CD8-positive, alpha-beta memory T cell (primary cell): ENCODE measurements around the gene TSPAN9. TPM values are rescaled to one million over a fixed set of nuclear protein-coding genes. Genes with fewer than 3 reads are reported as not detected.

Experiments used
- CTCF ChIA-PET: fragments of 350-600 bp; sonication (Branson Sonifier 250); formaldehyde crosslinking; loops from one replicate; lab custom pipeline; 2021; ENCODE audit warnings: antibody characterized with exemption; lab: Charles Lee
- POLR2A ChIA-PET: fragments of 350-600 bp; sonication (Branson Sonifier 250); formaldehyde crosslinking; loops from one replicate; lab custom pipeline; 2021; ENCODE audit warnings: antibody characterized with exemption; lab: Charles Lee
- DNase-seq, 5 donors: peaks; one replicate each; pipeline versions ENCODE4 v3.0.0 to v3.0.0-alpha.2; 2020 to 2022; ENCODE audit warnings: mixed read lengths in 1 of 5
- H3K27ac ChIP-seq: one replicate; pipeline ENCODE4 v1.7.0; 2013; ENCODE audit warnings: low read depth, mild to moderate bottlenecking, low read length, moderate library complexity
- H3K27me3 ChIP-seq: 2 replicates; pipeline ENCODE4 v1.7.0; 2013; ENCODE audit warnings: low read length, mild to moderate bottlenecking; ENCODE audit not compliant: insufficient read depth, poor library complexity, severe bottlenecking
- H3K36me3 ChIP-seq: 2 replicates; pipeline ENCODE4 v1.7.0; 2013; ENCODE audit warnings: mild to moderate bottlenecking, low read length, moderate library complexity; ENCODE audit not compliant: insufficient read depth
- H3K4me1 ChIP-seq: 2 replicates; pipeline ENCODE4 v1.7.0; 2013; ENCODE audit warnings: mild to moderate bottlenecking, low read length, moderate library complexity; ENCODE audit not compliant: insufficient read depth
- H3K4me3 ChIP-seq: 2 replicates; pipeline ENCODE4 v1.7.0; 2013; ENCODE audit warnings: mild to moderate bottlenecking, low read length
- H3K9me3 ChIP-seq: 2 replicates; pipeline ENCODE4 v1.7.0; 2013; ENCODE audit warnings: mild to moderate bottlenecking, low read length
- H3K27ac Mint-ChIP-seq, 8 donors: one replicate each; pipeline ENCODE4 v1.8.0; 2020 to 2021; ENCODE audit warnings: mixed read lengths in 8 of 8, mild to moderate bottlenecking in 6 of 8, inconsistent platforms in 3 of 8, moderate library complexity in 3 of 8
- H3K27me3 Mint-ChIP-seq, 2 donors: one replicate each; pipeline ENCODE4 v1.8.0; 2020 to 2021; ENCODE audit warnings: mixed read lengths in 2 of 2, mild to moderate bottlenecking in 1 of 2, moderate library complexity in 1 of 2
- H3K36me3 Mint-ChIP-seq, 3 donors: one replicate each; pipeline ENCODE4 v1.8.0; 2020 to 2021; ENCODE audit warnings: mixed read lengths in 3 of 3, inconsistent platforms in 1 of 3, mild to moderate bottlenecking in 1 of 3
- H3K4me1 Mint-ChIP-seq, 3 donors: one replicate each; pipeline ENCODE4 v1.8.0; 2020 to 2021; ENCODE audit warnings: mixed read lengths in 3 of 3, inconsistent platforms in 1 of 3, mild to moderate bottlenecking in 1 of 3
- H3K4me3 Mint-ChIP-seq, 7 donors: one replicate each; pipeline ENCODE4 v1.8.0; 2020 to 2021; ENCODE audit warnings: mixed read lengths in 7 of 7, mild to moderate bottlenecking in 6 of 7, moderate library complexity in 4 of 7, inconsistent platforms in 2 of 7
- H3K9me3 Mint-ChIP-seq, 5 donors: one replicate each; pipeline ENCODE4 v1.8.0; 2020 to 2022; ENCODE audit warnings: mixed read lengths in 5 of 5, mild to moderate bottlenecking in 3 of 5, moderate library complexity in 2 of 5, inconsistent platforms in 1 of 5
- polyA plus RNA-seq: library from polyadenylated mRNA; unstranded; fragments of 300-500 nt; fragmentation: Illumina TruSeq; gene quantifications from one replicate; pipeline ENCODE4 v1.2.3, GENCODE V29; 2021
- total RNA-seq, 2 experiments: library from RNA; stranded (reverse); gene quantifications; one replicate each; pipeline ENCODE4 v1.2.3, GENCODE V29; 2021

TSPAN9 gene
- total and polyA plus RNA-seq, 3 experiments from 2014 or later, result 0.33 to 0.79 TPM; not detected in 1

DNA sequence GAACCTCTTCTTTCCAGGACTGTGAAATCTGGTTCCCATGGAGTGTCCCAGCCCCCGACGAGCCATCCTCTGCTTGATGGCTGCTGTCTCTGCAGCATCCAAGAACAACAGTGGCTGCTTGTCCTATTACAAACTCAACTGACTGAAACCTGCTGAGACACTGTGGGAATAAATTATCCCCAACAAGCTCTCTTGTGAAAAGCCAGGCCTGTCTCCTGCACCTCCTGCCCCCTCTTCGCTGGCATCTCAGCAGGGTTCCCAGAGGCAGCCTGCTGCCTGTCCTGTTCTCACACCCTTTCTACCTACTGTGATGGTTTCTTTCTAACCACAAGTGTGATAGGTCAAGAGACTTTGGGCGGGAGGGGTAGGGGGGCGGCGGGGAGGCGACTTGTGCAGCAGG, 180.2 kb downstream of the TSPAN9 start:
- POLR2A ChIA-PET, result no interaction called here
- no peaks in the 10 kb centered on the region for H3K4me1 Mint-ChIP-seq
- Histone ChIP-seq H3K27me3 (no peaks in the 10 kb centered on the region), H3K9me3 (no peaks in the 10 kb centered on the region), H3K4me3 (no peak overlapping the region), H3K4me1 (no peaks in the 10 kb centered on the region), H3K36me3 (no peaks in the 10 kb centered on the region), H3K27ac (no peak overlapping the region)
- H3K4me3 Mint-ChIP-seq, result no peak overlapping the region
- H3K36me3 Mint-ChIP-seq, result no peaks in the 10 kb centered on the region
- H3K27me3 Mint-ChIP-seq, result peaks cover 3 to 5% of the 10 kb centered on the region in 2 donors
- H3K27ac Mint-ChIP-seq, result no peak overlapping the region
- no peak for DNase-seq
- no peaks in the 10 kb centered on the region for H3K9me3 Mint-ChIP-seq
- CTCF ChIA-PET, result no interaction called here

DNA sequence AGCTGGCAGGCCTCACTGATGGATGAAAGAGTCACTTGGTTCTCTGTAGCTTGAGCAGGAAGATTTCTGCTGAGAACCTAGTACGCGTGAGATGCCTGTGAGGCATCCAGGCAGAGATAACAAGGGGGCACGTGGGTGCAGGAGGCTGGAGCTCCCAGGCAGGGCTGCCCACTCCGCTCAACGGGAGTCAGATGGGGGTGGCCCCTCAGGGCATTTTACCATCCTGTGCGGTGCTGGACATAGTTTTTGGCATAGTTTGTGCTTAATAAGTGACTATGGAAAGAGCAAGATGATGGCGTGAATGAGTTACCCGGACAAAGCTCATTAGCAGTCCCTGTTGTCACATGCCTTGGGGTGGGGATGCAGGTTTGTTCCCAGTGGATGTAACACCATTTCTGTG, 182.8 kb downstream of the TSPAN9 start:
- no peak overlapping the region for H3K27ac ChIP-seq
- H3K4me1 ChIP-seq, result no peaks in the 10 kb centered on the region
- ChIA-PET CTCF (no interaction called here), POLR2A (no interaction called here)
- H3K4me1 Mint-ChIP-seq, result no peaks in the 10 kb centered on the region
- H3K27me3 Mint-ChIP-seq, result peaks cover 3 to 5% of the 10 kb centered on the region in 2 donors
- no peaks in the 10 kb centered on the region for H3K27me3 ChIP-seq
- no peak overlapping the region for H3K27ac Mint-ChIP-seq
- DNase-seq, result no peak
- no peaks in the 10 kb centered on the region for H3K36me3 ChIP-seq
- H3K4me3 ChIP-seq, result no peak overlapping the region
- H3K9me3 ChIP-seq, result no peaks in the 10 kb centered on the region
- no peaks in the 10 kb centered on the region for H3K36me3 Mint-ChIP-seq
- H3K4me3 Mint-ChIP-seq, result no peak overlapping the region
- no peaks in the 10 kb centered on the region for H3K9me3 Mint-ChIP-seq

DNA sequence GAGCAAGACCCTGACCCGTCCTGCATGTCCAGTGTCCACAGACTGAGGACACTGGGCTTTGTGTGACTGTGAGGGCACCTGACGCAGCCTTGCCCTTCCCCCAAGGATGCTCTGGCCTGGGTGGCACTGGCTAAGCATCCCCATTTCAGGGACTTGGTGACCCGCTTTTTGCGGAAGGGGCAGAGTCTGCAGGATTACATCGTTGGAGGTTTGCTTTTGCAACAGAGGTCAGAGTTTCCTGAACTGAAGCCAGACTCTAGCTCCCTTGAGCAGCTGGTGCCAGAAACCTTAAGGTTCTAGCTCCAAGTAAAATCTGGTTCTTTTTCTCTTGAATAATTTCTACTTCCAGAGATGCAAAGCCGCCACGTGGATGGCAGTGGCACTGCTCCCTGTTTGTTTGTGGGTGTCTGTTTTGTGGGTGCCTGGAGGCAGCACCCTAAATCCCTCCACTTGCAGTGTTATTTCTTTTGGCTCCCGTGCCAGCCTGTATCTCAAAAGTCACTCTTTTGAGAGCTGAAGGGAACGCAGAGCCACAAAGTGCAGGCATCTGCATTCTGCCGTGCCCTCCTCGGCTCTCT, 184.7 kb downstream of the TSPAN9 start:
- no peaks in the 10 kb centered on the region for H3K36me3 ChIP-seq
- no peaks in the 10 kb centered on the region for H3K27me3 ChIP-seq
- Mint-ChIP-seq H3K27me3 (peaks cover 1 to 5% of the 10 kb centered on the region in 2 donors), H3K36me3 (no peaks in the 10 kb centered on the region), H3K4me1 (no peaks in the 10 kb centered on the region), H3K27ac (no peak overlapping the region), H3K9me3 (no peaks in the 10 kb centered on the region), H3K4me3 (no peak overlapping the region)
- no peaks in the 10 kb centered on the region for H3K9me3 ChIP-seq
- DNase-seq, result no peak
- CTCF ChIA-PET, result interaction anchor here (1.2 kb wide), 1 partner anchor 14 kb away, joined by 5 read pairs; no protein-coding TSS in a partner anchor
- H3K4me3 ChIP-seq, result no peak overlapping the region
- no peaks in the 10 kb centered on the region for H3K4me1 ChIP-seq
- no peak overlapping the region for H3K27ac ChIP-seq
- POLR2A ChIA-PET, result no interaction called here

DNA sequence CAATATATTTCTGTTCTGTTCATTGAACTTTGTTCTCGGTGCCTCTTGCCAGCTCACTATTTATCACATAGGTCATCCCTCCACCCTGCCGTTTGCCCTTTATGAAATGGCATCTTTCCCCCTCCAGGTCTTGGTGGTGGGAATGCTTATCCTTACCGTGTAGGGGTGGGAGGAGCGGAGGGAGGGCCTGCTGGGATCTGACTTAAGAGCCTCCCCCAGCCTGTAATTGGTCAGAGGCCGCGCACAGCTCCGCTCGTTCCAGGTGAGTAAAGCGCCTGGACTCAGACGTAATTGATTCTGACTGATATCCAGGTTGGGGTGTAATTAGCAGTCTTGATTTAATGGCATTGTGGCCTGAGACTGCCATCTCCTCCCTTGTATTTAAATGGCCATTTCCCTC, 185.3 kb downstream of the TSPAN9 start:
- Mint-ChIP-seq H3K4me3 (no peak overlapping the region), H3K27me3 (peaks cover 3 to 7% of the 10 kb centered on the region in 2 donors), H3K27ac (no peak overlapping the region), H3K36me3 (no peaks in the 10 kb centered on the region), H3K9me3 (no peaks in the 10 kb centered on the region), H3K4me1 (no peaks in the 10 kb centered on the region)
- Histone ChIP-seq H3K36me3 (no peaks in the 10 kb centered on the region), H3K4me1 (no peaks in the 10 kb centered on the region), H3K9me3 (no peaks in the 10 kb centered on the region), H3K27ac (no peak overlapping the region), H3K27me3 (no peaks in the 10 kb centered on the region), H3K4me3 (no peak overlapping the region)
- POLR2A ChIA-PET, result no interaction called here
- CTCF ChIA-PET, result interaction anchor here (1.2 kb wide), 1 partner anchor 13 kb away, joined by 5 read pairs; no protein-coding TSS in a partner anchor
- no peak for DNase-seq

DNA sequence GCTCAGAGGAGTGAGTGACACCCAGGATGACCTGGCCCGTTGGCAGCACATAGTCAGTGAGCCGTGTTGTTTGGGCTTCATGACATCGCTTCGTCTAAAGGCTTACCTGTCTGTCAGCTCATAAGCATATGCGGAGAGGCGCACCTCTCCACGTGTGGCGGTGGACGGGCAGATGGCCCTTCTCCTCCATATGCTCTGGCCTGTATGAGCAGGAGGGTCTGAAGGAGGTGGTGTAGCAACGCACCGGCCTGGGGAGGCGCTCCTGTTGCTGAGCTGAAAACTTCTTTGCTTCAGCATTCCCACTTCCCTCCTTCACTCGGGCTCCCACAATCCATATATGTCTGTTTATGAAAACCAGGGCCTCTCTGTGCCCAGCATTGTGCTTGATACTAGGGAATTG, 186.1 kb downstream of the TSPAN9 start:
- CTCF ChIA-PET, result no interaction called here

DNA sequence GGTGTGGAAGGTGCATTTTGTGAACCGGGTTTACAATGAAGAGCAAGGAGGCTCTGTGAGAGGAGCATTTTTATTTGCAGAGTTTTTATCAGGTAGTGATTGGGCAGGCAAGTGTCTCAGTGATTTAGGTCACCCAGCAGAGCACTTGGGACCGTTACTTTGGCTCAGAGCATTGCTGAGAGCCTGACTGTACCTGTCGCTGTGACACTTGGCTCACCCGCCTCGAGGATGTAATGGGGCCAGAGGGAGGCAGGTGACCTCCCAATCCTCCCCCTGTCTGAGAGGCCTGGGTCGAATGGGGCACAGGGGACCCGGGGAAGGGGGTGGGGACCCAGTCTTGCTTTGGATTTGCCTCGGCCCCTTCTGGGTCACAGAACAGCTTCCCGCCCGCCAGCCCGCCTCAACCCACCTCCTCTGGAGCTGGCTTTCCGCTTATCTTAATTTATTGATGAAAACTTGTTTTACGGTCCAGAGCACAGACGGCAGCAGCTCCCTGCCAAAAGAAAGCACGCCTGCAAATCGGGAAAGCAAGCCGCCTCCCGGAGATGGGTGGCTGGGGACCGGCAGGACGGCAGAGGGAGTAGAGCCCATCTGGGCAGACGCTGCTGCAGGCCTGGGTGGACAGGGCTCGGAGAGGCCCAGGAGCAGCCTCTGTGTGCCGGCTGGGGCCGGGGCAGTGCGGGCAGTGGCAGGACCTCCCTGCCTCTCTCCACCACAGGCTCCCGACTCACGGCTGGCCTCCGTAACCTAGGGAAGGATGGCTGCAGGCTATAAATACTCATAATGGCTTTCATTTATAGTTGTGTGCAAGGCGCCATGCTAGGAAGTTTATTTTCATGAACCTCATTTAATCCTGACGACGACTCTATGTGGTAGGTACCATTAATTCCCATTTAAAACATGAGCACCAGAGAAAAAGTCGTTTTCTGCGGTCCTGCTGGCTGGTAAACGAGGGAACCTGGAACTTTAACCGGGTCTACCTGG, 187.1 kb downstream of the TSPAN9 start:
- no peaks in the 10 kb centered on the region for H3K9me3 ChIP-seq
- H3K27ac ChIP-seq, result no peak overlapping the region
- H3K36me3 Mint-ChIP-seq, result no peaks in the 10 kb centered on the region
- H3K4me3 ChIP-seq, result no peak overlapping the region
- H3K4me1 ChIP-seq, result no peaks in the 10 kb centered on the region
- POLR2A ChIA-PET, result no interaction called here
- peaks cover 3 to 8% of the 10 kb centered on the region in 2 donors for H3K27me3 Mint-ChIP-seq
- no peak for DNase-seq
- CTCF ChIA-PET, result no interaction called here
- H3K4me3 Mint-ChIP-seq, result no peak overlapping the region
- H3K27me3 ChIP-seq, result no peaks in the 10 kb centered on the region
- no peaks in the 10 kb centered on the region for H3K4me1 Mint-ChIP-seq
- H3K9me3 Mint-ChIP-seq, result no peaks in the 10 kb centered on the region
- no peak overlapping the region for H3K27ac Mint-ChIP-seq
- H3K36me3 ChIP-seq, result no peaks in the 10 kb centered on the region

More for the DNA sequence above, 186.1 kb downstream of the TSPAN9 start:
- Mint-ChIP-seq H3K4me1 (no peaks in the 10 kb centered on the region), H3K27ac (no peak overlapping the region), H3K27me3 (peaks cover 3 to 8% of the 10 kb centered on the region in 2 donors), H3K9me3 (no peaks in the 10 kb centered on the region), H3K4me3 (no peak overlapping the region), H3K36me3 (no peaks in the 10 kb centered on the region)
- no peaks in the 10 kb centered on the region for H3K9me3 ChIP-seq
- POLR2A ChIA-PET, result no interaction called here
- no peak for DNase-seq
- no peak overlapping the region for H3K4me3 ChIP-seq
- H3K4me1 ChIP-seq, result no peaks in the 10 kb centered on the region
- H3K27me3 ChIP-seq, result no peaks in the 10 kb centered on the region
- H3K27ac ChIP-seq, result no peak overlapping the region
- H3K36me3 ChIP-seq, result no peaks in the 10 kb centered on the region

DNA sequence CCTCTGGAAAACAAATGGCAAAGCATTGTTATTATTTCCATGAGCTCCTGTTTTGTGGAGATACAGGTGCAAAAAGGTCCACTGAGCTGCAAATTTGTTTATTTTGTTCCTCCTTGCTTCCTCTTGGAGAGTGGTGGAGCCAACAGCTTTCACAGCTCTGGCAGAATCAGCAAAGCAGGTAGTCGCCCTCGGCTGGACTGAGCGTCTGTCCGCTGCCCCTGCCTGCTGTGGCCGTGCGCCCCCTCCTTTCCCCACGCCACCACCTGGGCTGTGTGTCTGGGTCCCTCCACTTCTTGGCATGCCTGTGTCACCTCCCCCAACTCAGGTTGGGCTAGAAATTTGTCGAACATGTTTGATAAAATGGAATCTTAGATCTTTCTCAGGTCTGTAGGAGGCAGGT, 188.2 kb downstream of the TSPAN9 start:
- Mint-ChIP-seq H3K4me1 (no peaks in the 10 kb centered on the region), H3K36me3 (no peaks in the 10 kb centered on the region), H3K27me3 (peaks cover 2 to 14% of the 10 kb centered on the region in 2 donors), H3K9me3 (no peaks in the 10 kb centered on the region), H3K4me3 (no peak overlapping the region), H3K27ac (no peak overlapping the region)
- H3K36me3 ChIP-seq, result no peaks in the 10 kb centered on the region
- H3K27me3 ChIP-seq, result no peaks in the 10 kb centered on the region
- no peak for DNase-seq
- H3K9me3 ChIP-seq, result no peaks in the 10 kb centered on the region
- H3K27ac ChIP-seq, result no peak overlapping the region
- no peaks in the 10 kb centered on the region for H3K4me1 ChIP-seq
- no peak overlapping the region for H3K4me3 ChIP-seq
- POLR2A ChIA-PET, result no interaction called here
- CTCF ChIA-PET, result interaction anchor here (2.9 kb wide), 1 partner anchor 11 kb away, joined by 14 read pairs; no protein-coding TSS in a partner anchor

DNA sequence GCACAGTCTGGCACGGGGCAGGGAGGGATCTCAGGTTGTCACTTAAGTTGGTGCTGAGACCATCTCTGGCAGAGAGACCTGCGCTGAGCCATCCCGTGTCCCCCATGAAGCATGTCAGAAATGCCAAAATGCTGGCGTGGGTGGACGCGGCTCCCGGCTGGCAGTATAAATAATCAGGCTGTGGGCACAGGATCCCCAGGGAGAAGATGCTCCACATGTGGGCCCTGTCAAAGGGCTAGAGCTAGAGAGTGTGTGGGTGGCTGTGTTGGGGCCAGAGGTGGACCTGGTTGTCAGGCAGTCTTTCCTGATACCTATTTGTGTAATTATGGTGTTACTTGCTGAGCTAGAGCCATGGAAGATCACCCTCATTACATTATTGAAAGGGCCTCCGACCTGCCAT, 189.5 kb downstream of the TSPAN9 start:
- H3K4me3 Mint-ChIP-seq, result no peak overlapping the region
- ChIA-PET POLR2A (no interaction called here), CTCF (interaction anchor here (2.9 kb wide), 1 partner anchor 9 kb away, joined by 14 read pairs; no protein-coding TSS in a partner anchor)
- H3K27ac ChIP-seq, result no peak overlapping the region
- no peak overlapping the region for H3K4me3 ChIP-seq
- no peaks in the 10 kb centered on the region for H3K4me1 ChIP-seq
- no peaks in the 10 kb centered on the region for H3K27me3 ChIP-seq
- H3K27me3 Mint-ChIP-seq, result peaks cover 2 to 18% of the 10 kb centered on the region in 2 donors
- H3K9me3 Mint-ChIP-seq, result no peaks in the 10 kb centered on the region
- no peak for DNase-seq
- no peaks in the 10 kb centered on the region for H3K9me3 ChIP-seq
- no peaks in the 10 kb centered on the region for H3K4me1 Mint-ChIP-seq
- no peaks in the 10 kb centered on the region for H3K36me3 Mint-ChIP-seq
- no peak overlapping the region for H3K27ac Mint-ChIP-seq
- no peaks in the 10 kb centered on the region for H3K36me3 ChIP-seq
